ENCODE results near the gene LRRC71. TPM values are rescaled to one million over a fixed set of nuclear protein-coding genes. Genes with fewer than 3 reads are reported as not detected.

LRRC71 gene
- total RNA-seq, 4 donors from 2014 or later = not detected

DNA sequence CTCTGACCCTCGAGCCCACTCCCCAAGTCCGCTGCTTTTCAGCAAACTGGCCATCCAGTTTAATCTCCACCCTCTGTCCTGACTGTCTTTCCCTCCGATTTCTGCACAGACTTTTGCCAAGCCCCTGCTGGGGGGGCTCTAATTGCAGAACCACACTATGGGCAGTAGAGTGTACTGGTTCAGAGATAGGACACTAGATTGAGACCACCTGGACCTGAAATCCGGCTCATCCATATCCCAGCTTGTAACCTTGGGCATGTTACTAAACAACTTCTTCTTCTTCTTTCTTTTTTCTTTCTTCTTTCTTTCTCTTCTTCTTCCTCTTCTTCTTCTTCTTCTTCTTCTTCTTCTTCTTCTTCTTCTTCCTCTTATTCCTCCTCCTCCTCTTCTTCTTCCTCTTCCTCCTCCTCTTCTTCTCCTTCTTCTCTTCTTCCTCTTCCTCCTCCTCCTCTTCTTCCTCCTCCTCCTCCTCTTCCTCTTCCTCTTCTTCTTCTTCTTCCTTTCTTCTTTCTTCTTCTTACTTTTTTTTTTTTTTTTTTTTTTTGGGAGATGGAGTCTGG, 7.7 kb downstream of the LRRC71 start:
- no peaks in the 10 kb centered on the region for H3K36me3 ChIP-seq
- H3K4me3 ChIP-seq = peak overlapping the region in 1 of 4 donors; percentile 41
- H3K27ac ChIP-seq = no peak overlapping the region
- no peaks in the 10 kb centered on the region for H3K9me3 ChIP-seq
- DNase-seq = no peak
- H3K27me3 ChIP-seq = peaks cover 0 to 31% of the 10 kb centered on the region in 2 donors
- no peak for TF ChIP-seq POLR2A (IDR thresholded peaks at IDR 0.05)
- TF ChIP-seq, protein P1, sequence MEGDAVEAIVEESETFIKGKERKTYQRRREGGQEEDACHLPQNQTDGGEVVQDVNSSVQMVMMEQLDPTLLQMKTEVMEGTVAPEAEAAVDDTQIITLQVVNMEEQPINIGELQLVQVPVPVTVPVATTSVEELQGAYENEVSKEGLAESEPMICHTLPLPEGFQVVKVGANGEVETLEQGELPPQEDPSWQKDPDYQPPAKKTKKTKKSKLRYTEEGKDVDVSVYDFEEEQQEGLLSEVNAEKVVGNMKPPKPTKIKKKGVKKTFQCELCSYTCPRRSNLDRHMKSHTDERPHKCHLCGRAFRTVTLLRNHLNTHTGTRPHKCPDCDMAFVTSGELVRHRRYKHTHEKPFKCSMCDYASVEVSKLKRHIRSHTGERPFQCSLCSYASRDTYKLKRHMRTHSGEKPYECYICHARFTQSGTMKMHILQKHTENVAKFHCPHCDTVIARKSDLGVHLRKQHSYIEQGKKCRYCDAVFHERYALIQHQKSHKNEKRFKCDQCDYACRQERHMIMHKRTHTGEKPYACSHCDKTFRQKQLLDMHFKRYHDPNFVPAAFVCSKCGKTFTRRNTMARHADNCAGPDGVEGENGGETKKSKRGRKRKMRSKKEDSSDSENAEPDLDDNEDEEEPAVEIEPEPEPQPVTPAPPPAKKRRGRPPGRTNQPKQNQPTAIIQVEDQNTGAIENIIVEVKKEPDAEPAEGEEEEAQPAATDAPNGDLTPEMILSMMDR (IDR thresholded peaks at IDR 0.05) = no peak
- peaks cover 0 to 22% (median 0%) of the 10 kb centered on the region in 4 donors for H3K4me1 ChIP-seq

DNA sequence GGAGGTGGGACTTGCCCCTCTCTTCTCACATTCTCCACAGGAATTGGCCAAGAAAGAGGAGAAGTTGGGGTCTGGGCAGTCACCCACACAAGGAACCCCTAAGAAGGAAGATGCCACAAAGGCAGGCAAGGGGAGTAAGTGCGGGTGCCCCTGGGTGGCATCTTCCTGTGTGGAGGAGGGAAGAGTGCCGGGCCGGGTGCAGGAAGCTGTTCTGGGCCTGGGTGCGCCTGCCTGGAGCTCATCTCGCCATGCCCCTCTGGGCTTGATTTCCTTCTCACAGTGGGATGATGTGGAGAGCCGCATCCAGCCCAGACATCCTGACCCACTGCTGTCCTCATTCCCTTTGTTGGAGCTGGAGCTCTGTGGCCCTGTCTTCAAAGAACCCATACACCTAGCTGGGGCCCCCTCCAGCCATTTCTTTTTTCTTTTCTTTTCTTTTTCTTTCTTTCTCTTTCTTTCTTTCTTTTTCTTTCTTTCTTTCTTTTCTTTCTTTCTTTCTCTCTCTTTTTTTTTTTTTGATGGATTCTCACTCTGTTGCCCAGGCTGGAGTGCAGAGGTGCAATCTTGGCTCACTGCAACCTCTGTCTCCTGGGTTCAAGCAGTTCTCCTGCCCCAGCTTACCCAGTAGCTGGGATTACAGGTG, 9.3 kb downstream of the LRRC71 start:
- no peak for TF ChIP-seq POLR2A (IDR thresholded peaks at IDR 0.05)
- TF ChIP-seq, protein P1 (IDR thresholded peaks at IDR 0.05) = no peak
- Histone ChIP-seq H3K36me3 (no peaks in the 10 kb centered on the region), H3K4me1 (peaks cover 0 to 11% (median 0%) of the 10 kb centered on the region in 4 donors), H3K27ac (no peak overlapping the region), H3K9me3 (no peaks in the 10 kb centered on the region), H3K4me3 (no peak overlapping the region), H3K27me3 (peaks cover 0 to 15% of the 10 kb centered on the region in 2 donors)
- DNase-seq = peak in 1 of 3 donors; percentile 37

DNA sequence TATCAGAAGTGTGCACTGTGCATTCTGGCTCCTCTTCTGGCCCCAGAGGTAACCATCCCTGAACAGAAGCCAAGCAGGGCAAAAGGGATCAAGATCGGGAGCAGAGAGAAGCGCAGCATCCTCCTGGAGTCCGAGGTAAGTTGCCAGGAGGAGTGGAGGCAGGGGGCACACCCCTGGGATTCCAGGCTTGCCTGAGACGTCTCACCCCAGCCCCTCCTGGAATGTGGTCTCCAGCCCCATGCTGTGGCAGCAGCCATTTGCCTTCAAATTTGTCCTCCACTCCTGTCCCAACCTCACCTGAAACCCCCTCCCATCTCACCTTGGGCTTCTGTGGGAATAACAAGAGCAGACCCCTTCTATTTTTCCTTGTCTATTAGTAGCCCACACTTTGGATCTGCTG, 10.1 kb downstream of the LRRC71 start:
- TF ChIP-seq, protein P1 (IDR thresholded peaks at IDR 0.05) = no peak
- no peak for TF ChIP-seq POLR2A (IDR thresholded peaks at IDR 0.05)
- peaks cover 0 to 11% (median 0%) of the 10 kb centered on the region in 4 donors for H3K4me1 ChIP-seq
- H3K36me3 ChIP-seq = peaks cover 0 to 2% (median 0%) of the 10 kb centered on the region in 3 donors
- H3K4me3 ChIP-seq = no peak overlapping the region
- H3K9me3 ChIP-seq = no peaks in the 10 kb centered on the region
- H3K27me3 ChIP-seq = peaks cover 0 to 13% of the 10 kb centered on the region in 2 donors
- DNase-seq = peak in 1 of 3 donors; percentile 18
- no peak overlapping the region for H3K27ac ChIP-seq

DNA sequence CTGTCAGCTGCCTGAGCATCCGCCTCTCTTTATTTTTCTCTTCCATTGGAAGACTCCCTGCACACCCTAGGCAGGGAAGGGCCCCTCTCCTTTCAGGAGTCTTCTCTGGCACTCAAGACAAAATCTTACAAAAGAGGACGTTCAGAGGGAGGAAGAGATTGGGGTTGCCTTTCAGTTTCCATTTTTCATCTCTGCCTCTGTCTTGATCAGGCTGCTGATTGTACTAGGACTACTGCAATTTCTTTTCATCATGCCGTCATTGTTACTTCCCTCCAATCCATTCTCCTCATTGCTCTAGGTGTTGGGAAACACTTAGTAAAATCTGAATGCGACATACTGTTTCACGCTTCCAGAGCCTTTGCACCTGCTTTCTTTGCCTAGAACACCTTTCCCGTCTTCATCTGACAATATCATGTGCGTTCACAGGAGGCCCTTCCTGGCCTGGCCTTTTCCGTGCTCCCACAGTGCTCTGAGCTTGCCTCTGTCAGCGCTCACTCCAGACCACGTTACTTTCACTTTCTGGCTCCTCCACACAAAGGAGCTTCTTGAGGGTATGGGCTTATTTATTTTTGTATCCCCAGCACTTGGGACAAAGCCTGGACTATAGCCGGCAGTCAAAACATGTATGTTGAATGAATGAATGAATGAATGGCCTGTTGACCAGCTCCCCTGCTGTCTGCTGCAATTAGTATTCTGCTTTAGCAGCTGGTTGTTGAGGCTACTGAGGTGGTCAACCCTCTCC, 10.9 kb downstream of the LRRC71 start:
- peak in 1 of 3 donors; percentile 44 for DNase-seq
- H3K4me1 ChIP-seq = peaks cover 0 to 11% (median 0%) of the 10 kb centered on the region in 4 donors
- H3K36me3 ChIP-seq = peaks cover 0 to 9% (median 0%) of the 10 kb centered on the region in 3 donors
- no peaks in the 10 kb centered on the region for H3K9me3 ChIP-seq
- peaks cover 0 to 13% of the 10 kb centered on the region in 2 donors for H3K27me3 ChIP-seq
- TF ChIP-seq POLR2A (IDR thresholded peaks at IDR 0.05) = no peak
- TF ChIP-seq, protein P1 (IDR thresholded peaks at IDR 0.05) = no peak
- H3K4me3 ChIP-seq = no peak overlapping the region
- H3K27ac ChIP-seq = no peak overlapping the region

DNA sequence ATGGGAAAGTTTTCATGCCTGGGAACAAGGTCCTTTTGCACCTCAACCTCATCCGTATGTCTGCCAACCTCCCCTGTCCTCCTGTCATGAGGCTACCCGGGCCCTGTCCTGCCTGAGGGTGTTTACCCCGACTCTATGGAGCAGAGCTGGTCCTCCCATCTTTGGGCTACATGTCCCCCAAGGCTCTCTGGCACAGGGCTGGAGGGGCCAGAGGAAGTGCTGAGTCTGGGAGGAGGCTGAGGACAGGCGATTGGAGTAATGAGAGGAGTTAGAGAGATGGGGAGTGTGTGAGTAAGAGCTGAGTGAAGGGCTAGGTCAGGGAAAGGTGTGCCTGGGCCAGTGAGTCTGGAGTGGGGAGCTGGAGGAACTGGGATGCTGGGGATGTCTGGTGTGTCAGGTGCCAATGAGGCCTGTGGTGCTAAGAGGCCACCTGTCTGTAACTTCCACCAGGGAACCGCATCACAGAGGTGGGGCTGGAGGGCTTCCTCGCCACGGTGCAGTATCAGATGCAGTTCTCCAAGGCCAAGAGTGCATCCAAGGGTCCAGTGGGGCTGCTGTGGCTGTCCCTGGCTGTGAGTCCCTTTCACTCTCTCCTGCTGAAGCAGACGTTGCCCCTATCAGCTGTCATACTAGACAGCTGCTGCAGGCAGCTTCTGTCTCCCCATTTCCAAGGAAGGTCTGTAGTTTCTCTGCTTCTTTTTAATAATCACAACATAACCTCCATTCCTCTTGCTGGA, 11.7 kb downstream of the LRRC71 start:
- Histone ChIP-seq H3K9me3 (no peaks in the 10 kb centered on the region), H3K4me1 (peaks cover 0 to 11% (median 0%) of the 10 kb centered on the region in 4 donors), H3K27ac (no peak overlapping the region), H3K4me3 (no peak overlapping the region), H3K27me3 (peaks cover 0 to 11% of the 10 kb centered on the region in 2 donors), H3K36me3 (peaks cover 0 to 16% (median 0%) of the 10 kb centered on the region in 3 donors)
- TF ChIP-seq, protein P1 (IDR thresholded peaks at IDR 0.05) = no peak
- TF ChIP-seq POLR2A (IDR thresholded peaks at IDR 0.05) = no peak
- peak in 1 of 3 donors; percentile 46 for DNase-seq

All from Peyer's patch (tissue), 4 donors.